Sigmoid colon (tissue), 7 donors: Measurements from ENCODE around the gene TNFRSF1B. TPM values are rescaled to one million over a fixed set of nuclear protein-coding genes. Genes with fewer than 3 reads are reported as not detected.

ENCODE experiments used
- DNase-seq: peaks from one replicate; pipeline ENCODE4 v3.0.0-alpha.2; 2019
- H3K27ac ChIP-seq, 4 donors: fragments of 200-600 bp; sonication (generic); one replicate each; pipeline ENCODE4 v1.5.1; 2016 to 2019; ENCODE audit warnings: mild to moderate bottlenecking in 1 of 4
- H3K27me3 ChIP-seq, 3 donors: fragments of 200-600 bp; sonication (generic); one replicate each; pipeline ENCODE4 v1.5.1; 2019; ENCODE audit warnings: mild to moderate bottlenecking in 1 of 3
- H3K36me3 ChIP-seq, 4 donors: fragments of 200-600 bp; sonication (generic); one replicate each; pipeline ENCODE4 v1.5.1; 2016 to 2019
- H3K4me1 ChIP-seq, 4 donors: fragments of 200-600 bp; sonication (generic); one replicate each; pipeline ENCODE4 v1.5.1; 2017 to 2019
- H3K4me3 ChIP-seq, 4 donors: fragments of 200-600 bp; sonication (generic); one replicate each; pipeline ENCODE4 v1.5.1; 2017 to 2019; ENCODE audit warnings: mild to moderate bottlenecking in 2 of 4, moderate library complexity in 1 of 4
- H3K9me3 ChIP-seq, 4 donors: fragments of 200-600 bp in 3 of 4; sonication (generic) in 3 of 4; one replicate each; pipeline versions ENCODE4 v1.5.1 to v1.6.1; 2013 to 2019
- CTCF ChIP-seq, 4 experiments: fragments of 450-650 bp in 3 of 4; fragments of 200-600 bp in 1 of 4; IDR thresholded peaks; one replicate each; pipeline ENCODE4 v1.5.1; 2016 to 2019; ENCODE audit warnings: antibody characterized with exemption in 4 of 4, mild to moderate bottlenecking in 3 of 4, moderate library complexity in 2 of 4
- EP300 ChIP-seq, 4 donors: sonication (generic); formaldehyde crosslinking; IDR thresholded peaks; one replicate each; pipeline ENCODE4 v1.6.1; 2017; ENCODE audit warnings: antibody characterized with exemption in 4 of 4
- POLR2A ChIP-seq, 2 donors: fragments of 450-650 bp; IDR thresholded peaks; one replicate each; pipeline ENCODE4 v1.6.1; 2016; ENCODE audit warnings: antibody characterized with exemption in 2 of 2, mild to moderate bottlenecking in 2 of 2, moderate library complexity in 2 of 2
- POLR2AphosphoS5 ChIP-seq, 4 donors: sonication (generic); formaldehyde crosslinking; IDR thresholded peaks; one replicate each; pipeline ENCODE4 v1.6.1; 2017; ENCODE audit warnings: antibody characterized with exemption in 4 of 4
- whole genome bisulfite sequencing, 2 donors: extraction: QIAGEN DNeasy Blood & Tissue Kit; methylation state at CpG; one replicate each; pipeline ENCODE4 v1.1.7; 2013; 5-methylcytosine and 5-hydroxymethylcytosine counted together
- intact Hi-C: fragments of 100-400 bp; cut with DNase I; formaldehyde crosslinking; loops from one replicate; pipeline ENCODE4 v1.15.1; 2023
- polyA plus RNA-seq, 3 donors: library from polyadenylated mRNA; stranded (reverse); fragments of 200-250 nt; gene quantifications; one replicate each; pipeline ENCODE4 v1.2.3, GENCODE V29; 2013
- total RNA-seq, 4 donors: library from RNA; depleted of rRNA; stranded (reverse); fragments of >200 nt; gene quantifications; one replicate each; pipeline ENCODE4 v1.1.0, GENCODE V29; 2016
- donor health status: healthy with polysubstance abuse.
- donor health status: Bipolar disorder and iron deficiency.
- donor health status: healthy.

Gene TNFRSF1B
- total and polyA plus RNA-seq, 7 donors, result 4.2 to 37.2 (median 18.6) TPM

- DNase-seq, result no peak
- peak overlapping the region; percentile 25 to 58 (median 46) for H3K27ac ChIP-seq
- WGBS, 2 donors, result 38 to 42% methylated on average over 13 of the region's 13 CpGs
- no peak overlapping the region for H3K4me3 ChIP-seq
- peaks cover 0 to 2% (median 0%) of the 10 kb centered on the region in 4 donors for H3K9me3 ChIP-seq
- H3K36me3 ChIP-seq, result no peaks in the 10 kb centered on the region
- H3K27me3 ChIP-seq, result no peaks in the 10 kb centered on the region
- intact Hi-C loops, result no loop called here
- TF ChIP-seq EP300 (IDR thresholded peaks at IDR 0.05) (peak in 1 of 4 donors; percentile 74), POLR2A (IDR thresholded peaks at IDR 0.05) (no peak), POLR2AphosphoS5 (IDR thresholded peaks at IDR 0.05) (peak in 2 of 4 donors; percentile 46 to 68), CTCF (IDR thresholded peaks at IDR 0.05) (no peak)
- H3K4me1 ChIP-seq, result peaks cover 0 to 4% (median 0%) of the 10 kb centered on the region in 4 donors
Measured at GRCh38 chr1:12153181-12153785, 13.5 kb upstream of the TNFRSF1B start.

GRCh38 chr1:12155328-12155727 is 11.5 kb upstream of the TNFRSF1B start:
- H3K4me1 ChIP-seq, result no peaks in the 10 kb centered on the region
- 95 to 97% methylated on average over 2 of the region's 2 CpGs for WGBS, 2 donors
- H3K4me3 ChIP-seq, result no peak overlapping the region
- no peak overlapping the region for H3K27ac ChIP-seq
- intact Hi-C loops, result no loop called here
- DNase-seq, result no peak
- H3K9me3 ChIP-seq, result no peaks in the 10 kb centered on the region
- H3K27me3 ChIP-seq, result no peaks in the 10 kb centered on the region
- no peak for TF ChIP-seq EP300 (IDR thresholded peaks at IDR 0.05)
- no peak for TF ChIP-seq POLR2A (IDR thresholded peaks at IDR 0.05)
- H3K36me3 ChIP-seq, result no peaks in the 10 kb centered on the region

- no peak for DNase-seq
- WGBS, 2 donors, result 45 to 47% methylated on average over 10 of the region's 10 CpGs
- H3K4me1 ChIP-seq, result peaks cover 0 to 19% (median 14%) of the 10 kb centered on the region in 4 donors
Measured at GRCh38 chr1:12157366-12158231, 9.2 kb upstream of the TNFRSF1B start.

GRCh38 chr1:12158357-12159092 is 8.3 kb upstream of the TNFRSF1B start:
- TF ChIP-seq EP300 (IDR thresholded peaks at IDR 0.05) (no peak), POLR2A (IDR thresholded peaks at IDR 0.05) (no peak), POLR2AphosphoS5 (IDR thresholded peaks at IDR 0.05) (no peak), CTCF (IDR thresholded peaks at IDR 0.05) (no peak)
- Histone ChIP-seq H3K27ac (no peak overlapping the region), H3K4me3 (no peak overlapping the region), H3K27me3 (no peaks in the 10 kb centered on the region), H3K9me3 (no peaks in the 10 kb centered on the region), H3K4me1 (peaks cover 0 to 22% (median 15%) of the 10 kb centered on the region in 4 donors), H3K36me3 (no peaks in the 10 kb centered on the region)
- intact Hi-C loops, result no loop called here
- no peak for DNase-seq
- 70 to 82% methylated on average over 22 of the region's 22 CpGs for WGBS, 2 donors

More at GRCh38 chr1:12157366-12158231, 9.2 kb upstream of the TNFRSF1B start:
- intact Hi-C loops, result no loop called here
- no peak for TF ChIP-seq POLR2AphosphoS5 (IDR thresholded peaks at IDR 0.05)
- no peak for TF ChIP-seq CTCF (IDR thresholded peaks at IDR 0.05)
- TF ChIP-seq EP300 (IDR thresholded peaks at IDR 0.05), result no peak
- no peak for TF ChIP-seq POLR2A (IDR thresholded peaks at IDR 0.05)
- H3K27ac ChIP-seq, result no peak overlapping the region
- H3K4me3 ChIP-seq, result no peak overlapping the region
- no peaks in the 10 kb centered on the region for H3K9me3 ChIP-seq
- no peaks in the 10 kb centered on the region for H3K36me3 ChIP-seq
- H3K27me3 ChIP-seq, result no peaks in the 10 kb centered on the region
